Sciatic nerve (tissue), 2 donors: ENCODE measurements around the gene TNFRSF8. TPM values are rescaled to one million over a fixed set of nuclear protein-coding genes. Genes with fewer than 3 reads are reported as not detected.

Source experiments
- ATAC-seq: fragments of 200-7000 bp; cut with Tn5 transposase; one replicate; pipeline ENCODE4 v1.9.1; 2020; ENCODE audit warnings: mild to moderate bottlenecking, moderate library complexity
- DNase-seq: peaks from one replicate; pipeline ENCODE4 v3.0.0-alpha.2; 2020; ENCODE audit warnings: low spot score
- intact Hi-C: fragments of 100-400 bp; cut with DNase I; formaldehyde crosslinking; loops from one replicate; pipeline ENCODE4 v1.14.2; 2022
- microRNA-seq: library from miRNA; unstranded; fragments of <30 nt; microRNA quantifications from one replicate; pipeline ENCODE4 v1.2.0, GENCODE V29; 2020
- total RNA-seq: library from RNA; stranded (reverse); fragmentation: NEBNext Ultra II Directional; extraction: Animal tissue kit (Norgen Biotek cat#: 25700); gene quantifications from one replicate; pipeline ENCODE4 v1.2.1, GENCODE V29; 2021
- donor health status: DM: no; HTN: no; CAD: no.
- donor health status: DM: no; HTN: no; CAD: no.

Gene TNFRSF8
- total RNA-seq, 1 donor from 2014 or later, result 5.2 TPM

GRCh38 chr1:12191242-12192032, 128.3 kb downstream of the TNFRSF8 start:
- DNase-seq (no peak), ATAC-seq (no peak)
- intact Hi-C loops, result no loop called here

Small RNA genes within 50 kb of the gene (microRNA-seq; reads per million reads assigned to microRNA genes)
- not detected for gene MIR4632
- gene MIR6729, result not detected
- gene MIR7846, result 2.9 reads per million

Other genes with a start within 250 kb of the TNFRSF8 start
- 0.45 TPM for gene NPPA, start 215.5 kb upstream of the TNFRSF8 start, total RNA-seq
- gene NPPB, start 204.4 kb upstream of the TNFRSF8 start, total RNA-seq, result not detected
- gene KIAA2013, start 136.9 kb upstream of the TNFRSF8 start, total RNA-seq, result 27.0 TPM
- 60.7 TPM for gene PLOD1, start 128.6 kb upstream of the TNFRSF8 start, total RNA-seq
- 68.6 TPM for gene MFN2, start 82.9 kb upstream of the TNFRSF8 start, total RNA-seq
- 33.3 TPM for gene MIIP, start 43.8 kb upstream of the TNFRSF8 start, total RNA-seq
- gene TNFRSF1B, start 103.7 kb downstream of the TNFRSF8 start, total RNA-seq, result 90.9 TPM
- gene VPS13D, start 166.7 kb downstream of the TNFRSF8 start, total RNA-seq, result 123 TPM